GM18526 (cell line): Measurements from ENCODE around the gene RHCE.
"Not testable (repeated sequence)": the region's sequence is repeated elsewhere in the genome, so short reads cannot be mapped to it uniquely, and the experiment has no call there.

ENCODE experiments used
- POLR2A ChIP-seq: IDR thresholded peaks from 3 replicates; pipeline ENCODE4 v1.6.1; 2011; ENCODE audit not compliant: insufficient read length; ENCODE audit errors: extremely low read depth

Gene RHCE

DNA sequence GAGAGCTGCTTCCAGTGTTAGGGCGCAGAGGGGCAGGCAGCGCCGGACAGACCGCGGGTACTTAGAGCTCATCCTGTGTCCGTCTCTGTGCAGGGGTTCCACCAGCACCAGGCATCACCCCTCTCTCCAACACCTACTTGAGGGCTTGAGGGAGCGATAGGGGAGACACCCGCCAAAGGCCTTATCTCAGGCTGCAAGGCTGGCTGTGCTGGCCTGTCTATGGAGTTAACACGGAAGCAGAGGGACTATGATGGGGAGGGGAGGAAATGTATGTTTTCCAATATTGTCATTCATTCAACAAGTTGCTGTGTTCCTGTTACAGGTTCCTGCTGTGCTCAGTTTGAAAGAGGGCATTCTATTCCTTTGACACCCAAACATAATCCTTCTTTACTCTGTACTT is at the start of gene RHCE:
RHCE (minus strand) TSS at position 111 of the 400 bp plus-strand sequence; CDS start at position 72, 39 bp downstream.
- TF ChIP-seq POLR2A: not testable (repeated sequence)

DNA sequence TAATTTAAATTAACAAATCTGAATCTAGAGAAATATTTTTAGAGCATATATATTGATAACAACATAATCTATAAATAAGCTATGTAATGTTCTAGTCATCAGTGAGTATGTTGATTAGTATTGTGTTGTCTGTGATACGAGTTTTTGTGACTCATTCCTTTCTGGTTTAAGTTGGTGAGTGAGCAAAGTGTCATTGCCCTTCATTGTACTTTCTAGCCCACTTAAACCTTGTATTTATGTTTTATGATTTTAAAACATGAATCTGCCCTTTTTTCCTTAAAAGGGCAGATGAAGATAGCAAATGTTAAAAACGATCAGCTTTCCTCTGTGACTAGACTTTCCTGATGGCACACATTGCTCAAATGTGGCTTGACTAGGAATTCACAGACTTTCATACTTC is 48.6 kb upstream of the RHCE start:
- TF ChIP-seq POLR2A: no peak

DNA sequence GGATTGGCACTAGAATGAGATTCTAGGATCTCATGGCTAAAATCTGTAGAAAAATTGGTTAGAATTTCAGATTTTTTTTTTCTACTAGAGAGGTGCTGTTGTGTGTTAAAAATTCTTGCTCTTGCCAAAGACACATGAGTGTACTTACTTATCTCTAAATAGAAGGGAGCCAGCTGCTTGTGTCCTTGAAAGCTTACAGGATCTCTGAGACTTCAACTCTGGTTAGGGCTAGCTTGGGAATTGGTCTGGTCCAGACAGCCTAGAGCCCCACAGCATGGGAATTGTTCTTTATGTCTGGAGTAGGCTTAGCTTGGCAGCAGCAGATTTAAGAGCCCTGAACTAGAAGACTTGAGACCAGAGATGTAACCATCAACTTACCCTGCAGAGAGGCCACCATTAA is 47.4 kb upstream of the RHCE start:
- no peak for TF ChIP-seq POLR2A

DNA sequence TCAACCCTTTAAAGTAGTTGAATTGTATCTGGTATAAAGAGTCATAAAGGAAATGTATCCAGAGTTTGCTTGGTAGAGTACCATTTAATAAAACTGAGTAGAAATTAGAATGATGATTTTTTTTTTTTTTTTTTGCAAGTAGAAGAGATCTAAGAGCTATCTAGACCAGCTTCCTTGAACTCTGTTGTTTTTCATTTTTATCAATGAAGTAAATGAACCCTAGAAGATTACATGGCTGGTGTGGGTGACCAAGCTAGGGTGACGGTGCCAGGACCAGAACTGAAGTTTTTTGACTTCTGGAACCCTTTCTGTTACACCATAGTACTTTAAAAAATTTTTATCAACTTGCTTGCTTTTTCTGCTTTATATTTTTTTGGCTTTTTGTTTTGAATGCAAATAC is 47.0 kb upstream of the RHCE start:
- no peak for TF ChIP-seq POLR2A

DNA sequence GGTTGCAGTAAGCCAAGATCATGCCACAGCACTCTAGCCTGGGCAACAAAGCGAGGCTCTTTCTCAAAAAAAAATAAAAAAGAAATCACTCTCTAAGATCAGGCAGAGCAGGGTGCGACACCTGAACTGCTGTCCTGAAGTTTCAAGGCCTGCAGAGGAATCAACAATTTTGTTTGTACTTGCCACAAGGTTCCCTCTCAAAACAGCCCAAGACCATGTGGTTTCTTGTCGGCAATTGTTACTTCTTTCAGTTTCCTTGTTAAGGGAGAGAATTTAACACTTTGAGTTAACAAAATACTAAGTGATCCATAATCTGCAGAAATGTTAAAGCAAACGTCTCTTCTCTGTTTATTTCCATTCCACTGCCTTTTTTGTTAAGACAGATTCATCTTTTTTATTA is 46.6 kb upstream of the RHCE start:
- no peak for TF ChIP-seq POLR2A

DNA sequence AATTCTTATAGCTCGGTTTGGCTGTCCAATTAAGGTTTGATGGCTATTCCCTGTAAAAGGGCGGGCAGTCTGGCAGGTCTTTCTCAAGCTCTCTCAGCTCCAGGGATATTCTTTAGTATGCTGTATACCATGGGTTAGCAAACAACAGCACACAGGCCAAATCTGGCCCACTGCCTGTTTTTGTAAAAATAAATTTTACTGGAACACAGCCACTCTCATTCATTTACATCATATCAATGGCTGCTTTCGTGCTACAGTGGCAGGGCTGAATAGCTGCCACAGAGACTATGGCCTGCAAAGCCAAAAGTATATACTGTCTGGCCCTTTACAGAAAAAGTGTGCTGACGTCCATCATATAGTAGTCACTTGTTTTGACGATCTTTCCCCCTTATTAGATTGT is 42.1 kb upstream of the RHCE start:
- no peak for TF ChIP-seq POLR2A

DNA sequence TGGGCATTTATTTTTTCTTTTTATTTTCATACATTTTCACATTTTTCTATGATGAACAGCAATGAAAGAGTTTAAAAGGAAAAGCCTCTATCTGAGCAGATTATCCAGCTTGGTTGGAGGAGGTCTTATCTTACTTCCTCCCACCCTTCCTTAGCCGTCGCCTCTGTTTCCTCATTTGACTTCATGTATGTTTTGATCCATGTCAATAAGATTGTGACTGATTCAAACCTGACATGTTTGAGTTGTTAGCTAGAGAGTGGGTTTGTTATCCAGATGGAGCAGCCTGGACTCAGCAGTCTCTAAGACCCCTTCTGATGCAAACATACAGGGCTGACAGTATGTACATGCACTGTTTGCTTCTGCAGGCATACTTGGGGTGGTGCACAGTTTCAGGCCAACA is 41.2 kb upstream of the RHCE start:
- TF ChIP-seq POLR2A: no peak

DNA sequence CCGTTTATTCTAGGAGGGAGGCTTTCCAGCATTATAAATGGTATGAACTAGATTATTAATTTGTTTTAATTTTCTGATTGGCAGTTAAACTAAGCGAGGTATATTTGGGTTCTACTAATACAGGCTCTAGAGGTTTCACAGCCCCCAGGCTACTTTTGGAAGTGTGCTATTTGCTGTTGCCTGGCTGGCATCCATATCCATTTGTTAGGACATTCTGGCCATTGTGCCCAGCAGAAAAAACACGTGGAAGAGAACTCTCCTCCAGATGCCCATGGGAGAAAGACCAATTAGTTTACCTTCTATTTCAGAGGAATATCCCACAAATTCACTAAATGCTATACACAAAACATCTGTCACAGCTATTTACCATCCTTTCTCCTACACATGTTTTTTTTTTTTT is 39.4 kb upstream of the RHCE start:
- no peak for TF ChIP-seq POLR2A

DNA sequence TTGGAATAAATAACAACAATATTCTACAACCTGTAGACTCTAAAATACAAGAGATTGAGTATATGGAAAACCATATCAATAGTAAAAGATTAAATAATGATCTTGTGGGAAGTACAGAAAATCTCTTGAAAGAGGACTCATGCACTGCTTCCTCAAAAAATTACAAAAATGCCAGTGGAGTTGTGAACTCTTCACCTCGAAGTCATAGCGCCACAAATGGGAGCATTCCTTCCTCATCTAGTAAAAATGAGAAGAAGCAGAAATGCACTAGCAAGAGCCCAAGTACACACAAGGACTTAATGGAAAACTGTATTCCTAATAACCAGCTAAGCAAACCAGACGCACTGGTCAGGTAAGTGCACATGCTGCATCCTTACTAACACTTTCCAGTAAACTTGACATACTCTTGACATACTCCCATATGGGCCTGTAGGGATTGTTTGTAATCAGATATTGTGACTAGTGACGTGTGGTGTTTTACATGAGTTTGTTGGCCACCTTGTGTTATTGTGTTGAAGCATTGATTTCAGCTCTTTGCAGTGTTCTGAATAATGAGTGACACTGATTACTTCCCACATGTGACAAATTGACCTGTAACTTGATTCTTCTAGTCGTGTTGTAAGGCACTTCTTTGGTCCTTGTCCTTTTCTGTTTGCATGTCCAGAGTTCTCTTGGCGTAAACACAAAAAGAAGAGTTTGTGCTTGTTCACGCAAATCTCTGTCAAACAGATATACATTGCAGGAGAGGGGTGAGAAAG is 38.1 kb upstream of the RHCE start:
- no peak for TF ChIP-seq POLR2A

DNA sequence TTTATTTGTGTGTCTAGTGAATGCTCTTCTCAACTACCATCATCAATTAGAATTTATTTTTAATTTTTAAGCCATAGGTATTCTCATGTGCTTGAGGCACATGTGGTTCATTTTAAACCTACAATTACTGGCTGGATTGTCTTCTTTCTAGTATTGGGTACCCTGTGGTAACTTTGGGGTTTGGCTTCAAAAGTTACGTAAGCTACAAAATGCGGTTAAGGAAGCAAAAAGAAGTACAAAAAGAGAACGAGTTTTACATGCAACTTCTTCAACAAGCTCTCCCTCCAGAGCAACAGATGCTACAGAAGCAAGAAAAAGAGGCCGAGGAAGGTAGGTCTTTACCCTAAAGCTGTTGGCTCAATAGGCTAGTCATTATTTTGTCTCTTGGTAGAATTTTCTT is 35.9 kb upstream of the RHCE start:
- no peak for TF ChIP-seq POLR2A

DNA sequence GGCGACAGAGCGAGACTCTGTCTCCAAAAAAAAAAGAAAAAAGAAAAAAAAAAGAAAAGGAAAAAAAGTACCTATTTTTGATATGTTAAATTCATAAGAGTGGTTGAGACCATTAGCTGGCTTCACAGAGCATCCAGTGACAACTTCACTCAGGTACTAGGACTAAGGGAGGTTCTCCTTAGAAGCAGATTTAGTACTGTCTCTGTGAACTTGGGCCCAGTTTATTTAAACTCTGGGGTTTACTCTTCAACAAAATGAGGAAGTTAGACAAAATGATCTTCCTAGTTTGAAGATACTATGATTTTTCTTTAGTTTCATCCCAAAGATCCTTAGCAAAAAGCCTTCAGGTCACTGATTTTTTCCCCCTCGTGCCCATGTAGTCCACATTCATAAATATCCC is 31.3 kb upstream of the RHCE start:
- no peak for TF ChIP-seq POLR2A

DNA sequence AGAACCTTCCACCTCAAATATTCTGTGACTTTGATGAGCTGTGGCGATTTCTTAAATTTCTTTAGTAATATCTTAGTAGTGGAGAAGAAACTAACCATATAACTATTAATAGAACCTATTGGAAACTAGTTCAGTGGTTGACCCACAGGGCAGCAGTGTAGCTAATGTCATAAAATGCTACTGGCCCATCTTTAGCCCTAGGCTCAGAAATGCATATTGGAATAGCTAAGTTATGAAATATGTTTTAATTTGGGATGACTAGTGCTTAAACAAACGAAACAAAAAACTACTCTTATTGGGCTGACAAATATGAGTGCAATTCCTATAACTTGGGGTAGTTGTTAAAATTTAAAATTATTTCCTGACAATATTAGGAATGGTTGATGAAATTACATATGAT is 30.3 kb upstream of the RHCE start:
- no peak for TF ChIP-seq POLR2A

DNA sequence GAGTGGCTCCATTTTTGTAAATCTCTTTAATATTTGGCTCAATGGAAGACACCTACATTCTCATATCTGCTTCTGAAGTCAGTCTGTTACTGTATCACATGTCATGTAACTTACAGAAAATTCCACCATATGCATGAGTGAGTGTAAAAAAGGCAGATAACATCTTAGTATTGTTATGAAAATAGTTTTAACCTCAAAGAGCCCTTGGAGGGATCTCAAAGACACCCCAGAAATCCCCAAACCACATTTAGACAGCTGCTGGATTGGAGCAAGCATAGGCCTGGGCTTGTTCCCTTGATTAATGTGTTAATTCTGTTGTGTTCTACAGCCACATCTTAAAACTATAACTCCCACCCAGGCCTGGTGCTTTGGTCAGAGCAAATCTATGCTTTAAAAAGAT is 26.9 kb upstream of the RHCE start:
- TF ChIP-seq POLR2A: no peak

DNA sequence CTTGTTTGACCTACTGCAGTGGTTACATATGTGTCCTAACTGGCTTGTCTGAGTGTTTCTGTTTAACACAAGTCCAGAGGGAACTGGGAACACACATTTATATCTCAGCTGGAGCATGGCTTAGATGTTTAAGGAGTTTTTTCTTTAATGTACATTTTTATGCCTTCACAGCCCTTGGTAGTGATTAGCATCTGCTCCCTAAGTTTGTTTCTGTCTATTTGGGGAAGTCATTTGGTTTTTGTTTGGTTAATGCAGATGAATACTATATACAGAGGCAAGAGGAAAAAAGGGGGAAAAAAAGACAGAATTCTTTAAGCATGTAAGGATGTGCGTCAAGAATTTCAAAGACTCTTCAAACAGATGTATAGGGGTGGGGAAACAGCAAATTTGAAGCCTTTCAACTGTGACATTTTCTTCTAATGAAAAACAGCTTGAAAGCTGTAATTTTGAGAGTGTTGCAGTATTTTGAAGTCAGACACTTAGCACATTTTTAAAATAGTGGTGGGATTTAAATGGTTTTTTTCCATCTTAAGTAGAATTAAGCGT is 25.4 kb upstream of the RHCE start:
- TF ChIP-seq POLR2A: no peak

DNA sequence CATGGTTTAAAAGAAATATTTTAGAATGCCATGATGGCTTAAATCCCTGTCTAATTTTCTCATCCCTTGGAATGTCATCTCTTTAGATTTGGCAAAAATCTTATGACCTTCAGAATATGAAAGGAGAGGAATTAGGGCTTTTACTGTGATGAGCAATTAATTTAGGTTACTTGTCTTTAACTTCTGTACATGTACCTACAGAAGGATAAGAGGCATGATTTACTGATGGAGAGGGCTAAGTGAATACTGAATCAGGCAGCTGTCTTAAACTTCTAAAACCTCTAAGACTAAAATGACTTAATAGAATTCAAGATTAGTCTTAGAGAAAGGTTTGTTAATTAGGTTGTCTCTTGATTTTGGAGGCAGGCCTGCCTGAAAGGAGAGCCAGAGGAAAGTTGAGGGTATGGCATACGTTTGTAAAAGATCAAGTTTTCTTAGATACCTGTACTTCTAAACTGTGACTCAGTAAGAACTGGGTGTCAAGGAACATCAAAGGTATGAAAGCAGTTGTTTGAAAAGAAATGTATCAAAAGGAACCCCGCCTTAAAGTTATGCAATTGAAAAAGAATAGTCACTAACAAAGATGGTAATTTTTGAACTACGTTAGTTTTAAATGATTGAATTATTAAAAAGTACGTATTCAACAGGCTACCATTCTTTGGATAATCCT is 22.5 kb upstream of the RHCE start:
- no peak for TF ChIP-seq POLR2A

DNA sequence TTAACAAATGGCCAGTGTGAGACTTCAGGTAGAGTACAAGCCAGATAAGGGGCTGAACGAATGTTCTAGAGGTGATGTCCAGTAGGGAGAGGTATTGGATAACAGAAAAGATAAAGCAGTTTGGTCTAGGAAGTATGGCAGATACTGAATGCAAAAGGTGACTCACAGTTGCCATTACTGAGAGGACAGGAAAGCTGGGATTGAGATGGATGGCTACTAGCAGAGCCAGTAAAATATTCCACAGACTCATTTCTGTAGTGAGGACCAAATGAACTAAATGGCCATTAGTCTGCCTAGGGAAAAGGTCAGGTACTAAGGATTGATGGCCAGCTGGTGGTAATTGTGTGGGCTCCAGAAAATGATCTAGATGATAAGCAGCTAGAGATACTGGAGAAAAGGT is 21.6 kb upstream of the RHCE start:
- TF ChIP-seq POLR2A: no peak
